Upper lobe of left lung (tissue), 4 donors: ENCODE results near the gene WASF2.

Source experiments
- CTCF ChIP-seq, 6 experiments: fragments of 450-650 bp in 4 of 6; fragments of 200-600 bp in 2 of 6; sonication (generic) in 2 of 6; IDR thresholded peaks; one replicate each; pipeline ENCODE4 v1.5.1; 2016 to 2019; ENCODE audit warnings: antibody characterized with exemption in 6 of 6
- POLR2A ChIP-seq, 4 donors: fragments of 450-650 bp; IDR thresholded peaks; one replicate each; pipeline ENCODE4 v1.5.1; 2016 to 2017; ENCODE audit warnings: antibody characterized with exemption in 4 of 4, mild to moderate bottlenecking in 2 of 4
- POLR2AphosphoS5 ChIP-seq, 2 donors: sonication (generic); formaldehyde crosslinking; IDR thresholded peaks; one replicate each; pipeline ENCODE4 v1.5.1; 2017; ENCODE audit warnings: antibody characterized with exemption in 2 of 2

GRCh38 chr1:27366113-27366410 lies 123.9 kb downstream of the WASF2 start:
- TF ChIP-seq POLR2A (IDR thresholded peaks at IDR 0.05), result peak in 1 of 4 donors; percentile 16
- no peak for TF ChIP-seq CTCF (IDR thresholded peaks at IDR 0.05)
- peak; percentile 46 to 62 for TF ChIP-seq POLR2AphosphoS5 (IDR thresholded peaks at IDR 0.05)
